GM21423 (cell line): ENCODE measurements around the gene PCDHB13.
"Not testable (repeated sequence)": the region's sequence is repeated elsewhere in the genome, so short reads cannot be mapped to it uniquely, and the experiment has no call there.

Experiments used
- ATAC-seq: cut with Tn5 transposase; IDR thresholded peaks from one replicate; pipeline ENCODE4 v1.9.1; 2021; ENCODE audit warnings: mild to moderate bottlenecking, moderate library complexity; ENCODE audit not compliant: unreplicated experiment

The PCDHB13 gene

GRCh38 chr5:141201126-141201525 is 12.6 kb upstream of the PCDHB13 start:
- ATAC-seq: not testable (repeated sequence)

DNA sequence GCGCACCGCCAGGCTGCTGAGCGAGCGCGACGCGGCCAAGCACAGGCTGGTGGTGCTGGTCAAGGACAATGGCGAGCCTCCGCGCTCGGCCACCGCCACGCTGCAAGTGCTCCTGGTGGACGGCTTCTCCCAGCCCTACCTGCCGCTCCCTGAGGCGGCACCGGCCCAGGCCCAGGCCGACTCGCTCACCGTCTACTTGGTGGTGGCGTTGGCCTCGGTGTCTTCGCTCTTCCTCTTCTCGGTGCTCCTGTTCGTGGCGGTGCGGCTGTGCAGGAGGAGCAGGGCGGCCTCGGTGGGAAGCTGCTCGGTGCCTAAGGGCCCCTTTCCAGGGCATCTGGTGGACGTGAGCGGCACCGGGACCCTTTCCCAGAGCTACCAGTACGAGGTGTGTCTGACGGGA is 12.1 kb upstream of the PCDHB13 start:
- ATAC-seq: not testable (repeated sequence)

DNA sequence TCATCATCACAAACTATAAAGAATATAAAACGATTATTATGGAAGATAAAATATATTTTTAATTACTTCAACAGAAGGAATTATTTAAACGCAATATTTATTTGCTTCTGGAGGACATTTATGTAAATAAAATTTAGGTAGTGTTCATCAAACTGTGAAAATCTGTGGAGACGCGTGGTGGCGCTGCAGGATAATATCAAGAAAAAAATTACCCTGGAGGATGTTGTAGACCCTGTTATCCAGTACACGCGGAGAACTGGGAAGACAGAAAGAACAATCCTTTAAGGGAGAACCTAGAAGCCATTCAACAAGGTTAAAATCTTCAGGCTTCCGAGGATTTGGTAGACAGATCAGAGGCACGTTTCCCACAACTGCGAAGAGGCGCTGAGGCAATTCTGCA is 5.2 kb upstream of the PCDHB13 start, which contains the start of gene PCDHB12:
TSS of gene PCDHB12 (plus strand) at position 242 of the 400 bp plus-strand sequence. CDS start 189 bp downstream, outside the sequence.
- no peak for ATAC-seq

- ATAC-seq: not testable (repeated sequence)
Observed at GRCh38 chr5:141210281-141210680, 3.4 kb upstream of the PCDHB13 start.

GRCh38 chr5:141210849-141211248 is 2.9 kb upstream of the PCDHB13 start:
- not testable (repeated sequence) for ATAC-seq

- not testable (repeated sequence) for ATAC-seq
Observed at GRCh38 chr5:141214583-141214982, 864 bp downstream of the PCDHB13 start.

DNA sequence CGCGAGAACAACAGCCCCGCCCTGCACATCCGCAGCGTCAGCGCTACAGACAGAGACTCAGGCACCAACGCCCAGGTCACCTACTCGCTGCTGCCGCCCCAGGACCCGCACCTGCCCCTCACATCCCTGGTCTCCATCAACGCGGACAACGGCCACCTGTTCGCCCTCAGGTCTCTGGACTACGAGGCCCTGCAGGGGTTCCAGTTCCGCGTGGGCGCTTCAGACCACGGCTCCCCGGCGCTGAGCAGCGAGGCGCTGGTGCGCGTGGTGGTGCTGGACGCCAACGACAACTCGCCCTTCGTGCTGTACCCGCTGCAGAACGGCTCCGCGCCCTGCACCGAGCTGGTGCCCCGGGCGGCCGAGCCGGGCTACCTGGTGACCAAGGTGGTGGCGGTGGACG is 1.8 kb downstream of the PCDHB13 start:
- ATAC-seq: not testable (repeated sequence)

DNA sequence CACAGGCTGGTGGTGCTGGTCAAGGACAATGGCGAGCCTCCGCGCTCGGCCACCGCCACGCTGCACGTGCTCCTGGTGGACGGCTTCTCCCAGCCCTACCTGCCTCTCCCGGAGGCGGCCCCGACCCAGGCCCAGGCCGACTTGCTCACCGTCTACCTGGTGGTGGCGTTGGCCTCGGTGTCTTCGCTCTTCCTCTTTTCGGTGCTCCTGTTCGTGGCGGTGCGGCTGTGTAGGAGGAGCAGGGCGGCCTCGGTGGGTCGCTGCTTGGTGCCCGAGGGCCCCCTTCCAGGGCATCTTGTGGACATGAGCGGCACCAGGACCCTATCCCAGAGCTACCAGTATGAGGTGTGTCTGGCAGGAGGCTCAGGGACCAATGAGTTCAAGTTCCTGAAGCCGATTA is 2.3 kb downstream of the PCDHB13 start:
- not testable (repeated sequence) for ATAC-seq

GRCh38 chr5:141223112-141223783 is 9.5 kb downstream of the PCDHB13 start, which contains the start of gene PCDHB14:
TSS of gene PCDHB14 (plus strand) at chr5:141223343. CDS start at chr5:141223506, 163 bp downstream.
- no peak for ATAC-seq

GRCh38 chr5:141224844-141225243 is 11.1 kb downstream of the PCDHB13 start:
- not testable (repeated sequence) for ATAC-seq

DNA sequence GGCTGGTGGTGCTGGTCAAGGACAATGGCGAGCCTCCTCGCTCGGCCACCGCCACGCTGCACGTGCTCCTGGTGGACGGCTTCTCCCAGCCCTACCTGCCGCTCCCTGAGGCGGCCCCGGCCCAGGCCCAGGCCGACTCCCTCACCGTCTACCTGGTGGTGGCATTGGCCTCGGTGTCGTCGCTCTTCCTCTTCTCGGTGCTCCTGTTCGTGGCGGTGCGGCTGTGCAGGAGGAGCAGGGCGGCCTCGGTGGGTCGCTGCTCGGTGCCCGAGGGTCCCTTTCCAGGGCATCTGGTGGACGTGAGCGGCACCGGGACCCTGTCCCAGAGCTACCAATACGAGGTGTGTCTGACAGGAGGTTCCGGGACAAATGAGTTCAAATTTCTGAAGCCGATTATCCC is 11.7 kb downstream of the PCDHB13 start:
- ATAC-seq: not testable (repeated sequence)

DNA sequence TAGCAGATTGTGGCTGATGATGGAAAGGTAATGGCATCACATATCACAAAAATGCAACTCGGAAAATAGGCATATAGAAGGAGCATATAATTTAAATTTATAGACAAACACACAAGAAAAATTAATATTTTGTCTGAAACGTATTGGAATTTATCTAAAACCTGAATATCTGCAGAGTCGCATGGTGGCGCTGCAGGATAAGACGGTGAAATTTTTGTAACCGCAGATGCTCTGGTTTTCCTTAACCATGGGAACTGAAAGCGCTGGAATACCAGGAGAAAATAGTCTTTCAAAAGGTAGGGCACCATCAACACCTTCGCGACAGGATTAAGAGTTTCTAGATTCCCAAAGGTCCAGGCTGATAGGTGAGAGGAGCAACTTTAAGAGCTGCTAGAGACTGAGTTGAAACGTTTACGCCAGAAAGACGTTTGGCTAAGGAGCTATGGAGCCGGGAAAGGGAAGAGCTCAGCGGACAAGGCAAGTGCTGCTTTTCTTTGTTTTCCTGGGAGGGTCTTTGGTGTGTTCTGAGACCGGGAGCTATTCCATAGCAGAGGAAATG is 20.5 kb downstream of the PCDHB13 start:
- no peak for ATAC-seq

DNA sequence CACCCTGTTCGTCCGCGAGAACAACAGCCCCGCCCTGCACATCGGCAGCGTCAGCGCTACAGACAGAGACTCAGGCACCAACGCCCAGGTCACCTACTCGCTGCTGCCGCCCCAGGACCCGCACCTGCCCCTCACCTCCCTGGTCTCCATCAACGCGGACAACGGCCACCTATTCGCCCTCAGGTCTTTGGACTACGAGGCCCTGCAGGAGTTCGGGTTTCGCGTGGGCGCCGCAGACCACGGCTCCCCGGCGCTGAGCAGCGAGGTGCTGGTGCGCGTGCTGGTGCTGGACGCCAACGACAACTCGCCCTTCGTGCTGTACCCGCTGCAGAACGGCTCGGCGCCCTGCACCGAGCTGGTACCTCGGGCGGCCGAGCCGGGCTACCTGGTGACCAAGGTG is 22.2 kb downstream of the PCDHB13 start:
- not testable (repeated sequence) for ATAC-seq

DNA sequence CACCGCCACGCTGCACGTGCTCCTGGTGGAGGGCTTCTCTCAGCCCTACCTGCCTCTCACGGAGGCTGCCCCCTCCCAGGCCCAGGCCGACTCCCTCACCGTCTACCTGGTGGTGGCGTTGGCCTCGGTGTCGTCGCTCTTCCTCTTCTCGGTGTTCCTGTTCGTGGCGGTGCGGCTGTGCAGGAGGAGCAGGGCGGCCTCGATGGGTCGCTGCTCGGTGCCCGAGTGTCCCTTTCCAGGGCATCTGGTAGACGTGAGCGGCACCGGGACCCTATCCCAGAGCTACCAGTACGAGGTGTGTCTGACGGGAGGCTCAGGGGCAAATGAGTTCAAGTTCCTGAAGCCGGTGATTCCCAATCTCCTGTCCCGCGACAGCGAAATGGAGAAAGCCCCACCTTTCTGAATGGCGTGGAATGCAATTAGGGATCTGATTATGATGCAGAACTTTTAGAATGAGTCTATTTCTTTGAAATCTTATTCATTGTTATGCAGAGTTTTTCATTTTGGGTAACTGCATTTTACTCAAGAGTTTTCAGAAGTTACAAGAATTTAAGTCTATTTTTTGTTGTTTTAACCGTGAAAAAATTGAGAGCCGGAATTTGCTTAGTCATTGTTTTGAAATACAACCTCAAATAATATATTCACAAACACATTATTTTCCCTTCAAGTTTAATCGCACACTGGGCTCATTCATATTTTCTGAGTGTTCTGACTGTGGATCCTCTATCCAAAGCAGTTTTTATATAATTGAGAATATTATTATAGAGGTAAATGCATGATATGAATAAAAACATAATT is 23.0 kb downstream of the PCDHB13 start:
- no peak for ATAC-seq

- no peak for ATAC-seq
Observed at GRCh38 chr5:141241496-141241895, 27.8 kb downstream of the PCDHB13 start.

- ATAC-seq: no peak
Observed at GRCh38 chr5:141245250-141245717, 31.6 kb downstream of the PCDHB13 start, which contains the start of gene PCDHB15. TSS of gene PCDHB15 (plus strand) at chr5:141245395. CDS start at chr5:141245579, 184 bp downstream.

DNA sequence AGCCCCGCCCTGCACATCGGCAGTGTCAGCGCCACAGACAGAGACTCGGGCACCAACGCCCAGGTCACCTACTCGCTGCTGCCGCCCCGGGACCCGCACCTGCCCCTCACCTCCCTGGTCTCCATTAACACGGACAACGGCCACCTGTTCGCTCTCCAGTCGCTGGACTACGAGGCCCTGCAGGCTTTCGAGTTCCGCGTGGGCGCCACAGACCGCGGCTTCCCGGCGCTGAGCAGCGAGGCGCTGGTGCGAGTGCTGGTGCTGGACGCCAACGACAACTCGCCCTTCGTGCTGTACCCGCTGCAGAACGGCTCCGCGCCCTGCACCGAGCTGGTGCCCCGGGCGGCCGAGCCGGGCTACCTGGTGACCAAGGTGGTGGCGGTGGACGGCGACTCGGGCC is 33.3 kb downstream of the PCDHB13 start:
- not testable (repeated sequence) for ATAC-seq

- not testable (repeated sequence) for ATAC-seq
Observed at GRCh38 chr5:141247434-141247833, 33.7 kb downstream of the PCDHB13 start.

DNA sequence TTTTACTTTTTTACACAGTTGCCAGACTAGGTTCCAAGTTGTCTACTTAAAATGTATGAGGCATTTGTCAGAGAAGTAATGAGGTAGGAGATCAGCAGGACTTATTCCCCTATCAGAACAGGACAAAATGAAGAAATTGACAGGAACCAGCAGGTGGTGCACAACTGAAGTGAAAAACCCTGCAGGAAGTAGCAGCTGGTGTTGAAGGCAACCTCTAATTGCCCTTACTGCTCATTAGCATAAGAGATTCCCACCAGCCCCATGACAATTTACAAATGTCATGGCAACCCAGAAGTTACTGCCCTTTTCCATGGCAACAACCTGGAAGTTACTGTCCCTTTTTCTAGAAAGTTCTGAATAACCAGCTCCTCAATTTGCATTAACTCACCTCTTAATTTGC is 36.9 kb downstream of the PCDHB13 start:
- ATAC-seq: no peak

- ATAC-seq: no peak
Observed at GRCh38 chr5:141258464-141258863, 44.7 kb downstream of the PCDHB13 start.

DNA sequence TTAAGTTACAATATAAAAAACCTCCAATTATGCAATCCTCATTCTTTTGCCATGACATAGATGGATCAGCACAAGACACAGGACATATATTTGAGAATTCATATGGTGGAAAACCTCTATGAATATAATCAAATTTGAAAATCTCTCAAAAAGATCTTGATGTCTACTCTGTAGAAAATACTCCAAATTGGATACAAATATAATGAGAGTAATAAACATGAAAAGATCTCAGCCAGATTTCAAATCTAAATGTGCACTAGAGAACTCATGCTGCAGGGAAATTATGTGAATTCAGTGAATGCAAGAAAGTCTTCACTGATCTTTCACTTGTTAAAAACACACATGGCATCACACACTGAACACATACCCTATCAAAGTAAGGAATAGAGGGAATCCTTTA is 45.2 kb downstream of the PCDHB13 start:
- no peak for ATAC-seq
